Measurements from ENCODE around the gene CAMK1D.

- no peak for TF ChIP-seq CHD2 (IDR thresholded peaks at IDR 0.05; ENCODE audit: low read length)
- no peak for TF ChIP-seq POLR2A (IDR thresholded peaks at IDR 0.05; ENCODE audit: control extremely low read depth in 1 of 2, low read depth in 2 of 2, low read length in 2 of 2)
- TF ChIP-seq, protein P1, sequence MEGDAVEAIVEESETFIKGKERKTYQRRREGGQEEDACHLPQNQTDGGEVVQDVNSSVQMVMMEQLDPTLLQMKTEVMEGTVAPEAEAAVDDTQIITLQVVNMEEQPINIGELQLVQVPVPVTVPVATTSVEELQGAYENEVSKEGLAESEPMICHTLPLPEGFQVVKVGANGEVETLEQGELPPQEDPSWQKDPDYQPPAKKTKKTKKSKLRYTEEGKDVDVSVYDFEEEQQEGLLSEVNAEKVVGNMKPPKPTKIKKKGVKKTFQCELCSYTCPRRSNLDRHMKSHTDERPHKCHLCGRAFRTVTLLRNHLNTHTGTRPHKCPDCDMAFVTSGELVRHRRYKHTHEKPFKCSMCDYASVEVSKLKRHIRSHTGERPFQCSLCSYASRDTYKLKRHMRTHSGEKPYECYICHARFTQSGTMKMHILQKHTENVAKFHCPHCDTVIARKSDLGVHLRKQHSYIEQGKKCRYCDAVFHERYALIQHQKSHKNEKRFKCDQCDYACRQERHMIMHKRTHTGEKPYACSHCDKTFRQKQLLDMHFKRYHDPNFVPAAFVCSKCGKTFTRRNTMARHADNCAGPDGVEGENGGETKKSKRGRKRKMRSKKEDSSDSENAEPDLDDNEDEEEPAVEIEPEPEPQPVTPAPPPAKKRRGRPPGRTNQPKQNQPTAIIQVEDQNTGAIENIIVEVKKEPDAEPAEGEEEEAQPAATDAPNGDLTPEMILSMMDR (IDR thresholded peaks at IDR 0.05; ENCODE audit: control extremely low read depth in 1 of 3, insufficient read depth in 1 of 3, low read depth in 1 of 3, low read length in 3 of 3): no peak
- TF ChIP-seq BRCA1 (IDR thresholded peaks at IDR 0.05; ENCODE audit: low read depth, low read length): no peak
- no peak for TF ChIP-seq CEBPB (IDR thresholded peaks at IDR 0.05; ENCODE audit: low read depth, low read length)
- TF ChIP-seq YY1 (IDR thresholded peaks at IDR 0.05; ENCODE audit: low read depth, low read length): no peak
- no peak for TF ChIP-seq ZNF274 (IDR thresholded peaks at IDR 0.05; ENCODE audit: borderline replicate concordance, extremely low read depth, low read length)
- TF ChIP-seq POU5F1 (IDR thresholded peaks at IDR 0.05; ENCODE audit: low read depth, low read length): no peak
- no peak for TF ChIP-seq TEAD4 (IDR thresholded peaks at IDR 0.05; ENCODE audit: low read depth, low read length)
Observed at GRCh38 chr10:12387561-12388210, 38.3 kb downstream of the CAMK1D start.

Measured in H1 (cell line).